ENCODE data around the gene ZNF746. TPM values are rescaled to one million over a fixed set of nuclear protein-coding genes. Genes with fewer than 3 reads are reported as not detected.

Gene ZNF746
- total RNA-seq, 2 donors from 2014 or later: 21.0 to 40.0 TPM

DNA sequence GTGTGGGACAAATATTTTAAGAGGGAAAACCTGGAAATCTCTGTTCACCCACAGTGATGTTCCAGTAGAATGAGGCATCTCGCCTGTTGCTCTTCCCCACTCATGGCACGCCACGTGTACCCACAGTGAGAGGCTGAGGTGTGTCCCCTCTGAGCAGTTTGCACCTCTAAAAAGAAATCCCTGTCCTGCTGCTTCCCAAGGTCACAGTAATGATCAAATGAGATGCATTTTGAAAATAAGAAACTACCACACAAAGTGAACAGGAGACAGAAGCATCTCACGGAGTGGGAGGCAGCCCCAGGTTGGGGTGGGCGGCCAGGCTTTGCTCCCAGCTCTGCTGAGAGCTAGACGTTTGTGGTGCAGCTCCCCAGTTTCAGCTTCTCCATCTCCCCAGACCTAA lies 24.4 kb downstream of the ZNF746 start:
- Histone ChIP-seq H3K36me3 (peaks cover 0 to 3% of the 10 kb centered on the region in 2 donors), H3K4me1 (replicated peaks) (no peaks in the 10 kb centered on the region), H3K4me3 (no peak overlapping the region), H3K27ac (no peak overlapping the region), H3K9me3 (no peaks in the 10 kb centered on the region), H3K27me3 (replicated peaks; ENCODE audit: insufficient read depth) (no peaks in the 10 kb centered on the region)
- no peak for DNase-seq (ENCODE audit: low spot score)
- intact Hi-C loops (cut with DNase I): no loop called here
- WGBS: 89% methylated on average over 6 of the region's 6 CpGs
- TF ChIP-seq POLR2AphosphoS5 (IDR thresholded peaks at IDR 0.05) (no peak), POLR2A (IDR thresholded peaks at IDR 0.05) (no peak)
- TF ChIP-seq, protein P1, sequence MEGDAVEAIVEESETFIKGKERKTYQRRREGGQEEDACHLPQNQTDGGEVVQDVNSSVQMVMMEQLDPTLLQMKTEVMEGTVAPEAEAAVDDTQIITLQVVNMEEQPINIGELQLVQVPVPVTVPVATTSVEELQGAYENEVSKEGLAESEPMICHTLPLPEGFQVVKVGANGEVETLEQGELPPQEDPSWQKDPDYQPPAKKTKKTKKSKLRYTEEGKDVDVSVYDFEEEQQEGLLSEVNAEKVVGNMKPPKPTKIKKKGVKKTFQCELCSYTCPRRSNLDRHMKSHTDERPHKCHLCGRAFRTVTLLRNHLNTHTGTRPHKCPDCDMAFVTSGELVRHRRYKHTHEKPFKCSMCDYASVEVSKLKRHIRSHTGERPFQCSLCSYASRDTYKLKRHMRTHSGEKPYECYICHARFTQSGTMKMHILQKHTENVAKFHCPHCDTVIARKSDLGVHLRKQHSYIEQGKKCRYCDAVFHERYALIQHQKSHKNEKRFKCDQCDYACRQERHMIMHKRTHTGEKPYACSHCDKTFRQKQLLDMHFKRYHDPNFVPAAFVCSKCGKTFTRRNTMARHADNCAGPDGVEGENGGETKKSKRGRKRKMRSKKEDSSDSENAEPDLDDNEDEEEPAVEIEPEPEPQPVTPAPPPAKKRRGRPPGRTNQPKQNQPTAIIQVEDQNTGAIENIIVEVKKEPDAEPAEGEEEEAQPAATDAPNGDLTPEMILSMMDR (IDR thresholded peaks at IDR 0.05): no peak

DNA sequence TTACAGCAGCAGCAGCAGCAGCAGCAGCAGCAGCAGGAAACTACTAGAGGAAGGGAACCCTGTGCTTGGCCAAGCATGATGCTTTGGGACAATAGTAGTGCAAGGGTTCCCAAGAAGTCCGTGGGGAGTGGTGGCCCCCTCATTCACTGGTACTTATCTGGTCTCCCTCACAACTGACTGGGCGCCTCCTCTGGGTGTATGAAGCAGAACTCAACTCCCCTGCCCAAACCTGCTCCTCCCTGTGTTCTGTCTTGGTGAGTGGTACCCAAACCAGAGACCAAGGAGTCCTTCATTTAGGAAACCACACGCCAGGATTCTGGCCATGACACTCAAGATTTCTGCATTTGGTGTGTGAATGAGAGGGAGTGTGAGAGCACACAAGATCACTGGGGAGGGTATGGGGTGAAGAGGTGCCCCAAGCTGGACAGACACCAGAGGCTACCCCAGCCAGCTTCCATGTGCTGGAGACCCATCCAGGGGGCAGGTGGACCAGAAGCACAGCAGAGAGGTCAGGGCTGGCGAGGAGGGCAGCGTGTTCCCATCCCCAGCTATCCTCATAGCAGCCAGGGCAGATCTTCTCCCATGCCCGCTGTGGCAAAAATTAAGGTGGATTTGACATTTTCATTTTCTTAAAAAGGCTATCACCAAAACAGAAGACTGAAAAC lies 26.2 kb downstream of the ZNF746 start:
- Histone ChIP-seq H3K4me3 (no peak overlapping the region), H3K27me3 (replicated peaks; ENCODE audit: insufficient read depth) (no peaks in the 10 kb centered on the region), H3K27ac (no peak overlapping the region), H3K36me3 (peaks cover 0 to 3% of the 10 kb centered on the region in 2 donors), H3K9me3 (no peaks in the 10 kb centered on the region), H3K4me1 (replicated peaks) (no peaks in the 10 kb centered on the region)
- DNase-seq (ENCODE audit: low spot score): no peak
- intact Hi-C loops (cut with DNase I): no loop called here
- 93% methylated on average over 6 of the region's 6 CpGs for WGBS
- TF ChIP-seq POLR2A (IDR thresholded peaks at IDR 0.05): no peak
- TF ChIP-seq, protein P1 (IDR thresholded peaks at IDR 0.05): no peak
- no peak for TF ChIP-seq POLR2AphosphoS5 (IDR thresholded peaks at IDR 0.05)

DNA sequence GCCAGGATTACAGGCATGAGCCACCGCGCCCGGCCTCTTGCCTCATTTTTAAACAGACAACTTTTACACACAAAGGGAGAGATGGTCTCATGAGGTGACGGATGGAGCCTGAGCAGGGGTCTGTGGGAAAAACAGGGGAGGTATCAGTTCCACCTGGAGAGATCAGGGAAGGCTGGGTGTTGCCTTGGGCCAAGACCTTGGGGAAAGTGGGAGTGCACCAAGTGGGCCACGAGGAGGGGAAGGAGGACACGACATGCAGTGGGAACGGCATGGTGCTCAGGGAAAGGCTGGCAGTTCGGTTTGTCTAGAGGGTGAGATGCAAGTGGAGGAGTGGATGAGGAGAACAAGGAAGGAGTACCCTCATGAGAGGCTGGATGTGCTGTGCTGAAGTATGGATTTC lies 27.8 kb downstream of the ZNF746 start:
- intact Hi-C loops (cut with DNase I): no loop called here
- no peaks in the 10 kb centered on the region for H3K9me3 ChIP-seq
- 93% methylated on average over 8 of the region's 8 CpGs for WGBS
- H3K27ac ChIP-seq: no peak overlapping the region
- no peak for DNase-seq (ENCODE audit: low spot score)
- H3K27me3 ChIP-seq (replicated peaks; ENCODE audit: insufficient read depth): no peaks in the 10 kb centered on the region
- H3K36me3 ChIP-seq: peaks cover 0 to under 1% of the 10 kb centered on the region in 2 donors
- TF ChIP-seq POLR2AphosphoS5 (IDR thresholded peaks at IDR 0.05) (no peak), POLR2A (IDR thresholded peaks at IDR 0.05) (no peak)
- TF ChIP-seq, protein P1 (IDR thresholded peaks at IDR 0.05): no peak
- H3K4me3 ChIP-seq: no peak overlapping the region
- no peaks in the 10 kb centered on the region for H3K4me1 ChIP-seq (replicated peaks)

DNA sequence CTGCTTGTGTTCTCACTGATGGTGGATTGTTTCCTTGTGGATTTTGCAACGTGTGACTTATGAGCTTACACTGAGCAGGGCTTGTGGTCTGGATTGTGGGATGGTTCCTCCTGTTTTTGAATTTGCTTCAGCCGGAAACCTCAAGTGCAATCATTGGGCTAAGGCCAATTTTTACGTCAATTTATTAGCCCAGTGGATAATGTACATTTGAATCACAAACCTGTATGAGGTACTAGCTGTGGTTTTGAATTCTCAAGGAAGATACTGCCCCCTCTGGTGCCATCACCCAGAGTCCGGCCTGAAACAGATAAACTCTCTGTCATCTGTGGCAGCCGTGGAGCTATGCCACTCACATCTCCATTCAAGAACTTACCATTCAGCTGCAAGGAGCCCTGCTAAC lies 29.4 kb downstream of the ZNF746 start:
- Histone ChIP-seq H3K27ac (no peak overlapping the region), H3K36me3 (no peaks in the 10 kb centered on the region), H3K27me3 (replicated peaks; ENCODE audit: insufficient read depth) (no peaks in the 10 kb centered on the region), H3K4me1 (replicated peaks) (no peaks in the 10 kb centered on the region), H3K4me3 (no peak overlapping the region), H3K9me3 (no peaks in the 10 kb centered on the region)
- no peak for DNase-seq (ENCODE audit: low spot score)
- TF ChIP-seq POLR2AphosphoS5 (IDR thresholded peaks at IDR 0.05) (no peak), POLR2A (IDR thresholded peaks at IDR 0.05) (no peak)
- TF ChIP-seq, protein P1 (IDR thresholded peaks at IDR 0.05): no peak
- WGBS: 73% methylated on average over 5 of the region's 5 CpGs
- intact Hi-C loops (cut with DNase I): no loop called here

DNA sequence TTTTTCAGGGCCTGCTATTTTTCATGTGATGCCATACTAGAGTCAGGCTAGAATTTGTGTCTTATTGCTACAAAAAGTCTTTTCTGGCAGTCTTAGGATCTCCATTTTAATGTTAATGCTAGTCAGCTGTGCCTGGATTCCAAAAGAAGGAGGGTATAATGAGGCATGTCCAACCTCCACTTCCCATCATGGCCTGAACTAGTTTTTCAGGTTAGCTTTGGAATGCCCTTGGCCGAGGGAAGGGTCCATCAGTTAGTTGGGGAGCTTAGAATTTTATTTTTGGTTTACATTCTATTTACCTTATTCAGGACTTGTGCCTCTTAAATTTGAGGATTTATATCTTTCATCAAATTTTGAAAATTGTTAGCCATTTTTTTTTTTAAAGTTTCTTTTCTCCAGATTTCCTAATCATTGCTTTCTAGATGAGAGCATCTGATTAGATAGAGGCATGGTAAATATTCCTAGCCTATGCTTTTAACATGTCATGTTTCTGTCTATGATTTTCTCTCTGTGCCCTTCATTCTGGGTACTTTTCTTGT lies 30.2 kb downstream of the ZNF746 start:
- 69% methylated on average over 1 of the region's 1 CpG for WGBS

More for the DNA sequence above, 30.2 kb downstream of the ZNF746 start:
- Histone ChIP-seq H3K36me3 (no peaks in the 10 kb centered on the region), H3K4me1 (replicated peaks) (no peaks in the 10 kb centered on the region), H3K9me3 (no peaks in the 10 kb centered on the region), H3K27me3 (replicated peaks; ENCODE audit: insufficient read depth) (no peaks in the 10 kb centered on the region), H3K4me3 (no peak overlapping the region), H3K27ac (no peak overlapping the region)
- TF ChIP-seq POLR2A (IDR thresholded peaks at IDR 0.05): no peak
- no peak for TF ChIP-seq POLR2AphosphoS5 (IDR thresholded peaks at IDR 0.05)
- TF ChIP-seq, protein P1 (IDR thresholded peaks at IDR 0.05): no peak
- no peak for DNase-seq (ENCODE audit: low spot score)
- intact Hi-C loops (cut with DNase I): no loop called here

All from prostate gland (tissue), 2 donors.